Activated CD4-positive, alpha-beta memory T cell treated with anti-CD3 and anti-CD28 coated beads for 36 hours (primary cell): ENCODE measurements around the gene OR2AT4. TPM values are rescaled to one million over a fixed set of nuclear protein-coding genes. Genes with fewer than 3 reads are reported as not detected.

Source experiments
- CTCF ChIA-PET: fragments of 350-600 bp; sonication (Branson Sonifier 250); formaldehyde crosslinking; loops from one replicate; lab custom pipeline; 2021; ENCODE audit warnings: antibody characterized with exemption, inconsistent platforms; lab: Charles Lee
- POLR2A ChIA-PET: fragments of 350-600 bp; sonication (Branson Sonifier 250); formaldehyde crosslinking; loops from one replicate; lab custom pipeline; 2021; ENCODE audit warnings: antibody characterized with exemption; lab: Charles Lee
- DNase-seq: peaks from one replicate; pipeline ENCODE4 v3.0.0-alpha.2; 2020
- H3K27ac Mint-ChIP-seq: one replicate; pipeline ENCODE4 v1.8.0; 2021; ENCODE audit warnings: mixed read lengths
- H3K27me3 Mint-ChIP-seq: one replicate; pipeline ENCODE4 v1.8.0; 2021; ENCODE audit warnings: mixed read lengths
- H3K36me3 Mint-ChIP-seq: one replicate; pipeline ENCODE4 v1.8.0; 2021; ENCODE audit warnings: mixed read lengths
- H3K4me1 Mint-ChIP-seq: one replicate; pipeline ENCODE4 v1.8.0; 2021; ENCODE audit warnings: low read depth, mixed read lengths
- H3K4me3 Mint-ChIP-seq: one replicate; pipeline ENCODE4 v1.8.0; 2021; ENCODE audit warnings: mild to moderate bottlenecking, mixed read lengths
- H3K9me3 Mint-ChIP-seq: one replicate; pipeline ENCODE4 v1.8.0; 2021; ENCODE audit warnings: mixed read lengths
- intact Hi-C: fragments of 100-400 bp; cut with micrococcal nuclease; formaldehyde crosslinking; loops from one replicate; pipeline ENCODE4 v1.15.1; 2023
- total RNA-seq, 2 experiments: library from RNA; stranded (reverse); gene quantifications; one replicate each; pipeline ENCODE4 v1.2.3, GENCODE V29; 2021

Gene OR2AT4
- total RNA-seq, 2 experiments from 2014 or later, result not detected

- H3K9me3 Mint-ChIP-seq, result no peaks in the 10 kb centered on the region
- H3K4me1 Mint-ChIP-seq, result no peaks in the 10 kb centered on the region
- H3K27ac Mint-ChIP-seq, result no peak overlapping the region
- H3K36me3 Mint-ChIP-seq, result no peaks in the 10 kb centered on the region
- intact Hi-C loops, result no loop called here
- no peak overlapping the region for H3K4me3 Mint-ChIP-seq
- peaks cover 22% of the 10 kb centered on the region for H3K27me3 Mint-ChIP-seq
- DNase-seq, result no peak
- CTCF ChIA-PET, result interaction anchor here (0.6 to 0.7 kb wide), 2 partner anchors 55 to 426 kb away, joined by 3 to 6 read pairs; no protein-coding TSS in a partner anchor
- POLR2A ChIA-PET, result no interaction called here
Measured at GRCh38 chr11:75082601-75083216, 14.0 kb downstream of the OR2AT4 start.

DNA sequence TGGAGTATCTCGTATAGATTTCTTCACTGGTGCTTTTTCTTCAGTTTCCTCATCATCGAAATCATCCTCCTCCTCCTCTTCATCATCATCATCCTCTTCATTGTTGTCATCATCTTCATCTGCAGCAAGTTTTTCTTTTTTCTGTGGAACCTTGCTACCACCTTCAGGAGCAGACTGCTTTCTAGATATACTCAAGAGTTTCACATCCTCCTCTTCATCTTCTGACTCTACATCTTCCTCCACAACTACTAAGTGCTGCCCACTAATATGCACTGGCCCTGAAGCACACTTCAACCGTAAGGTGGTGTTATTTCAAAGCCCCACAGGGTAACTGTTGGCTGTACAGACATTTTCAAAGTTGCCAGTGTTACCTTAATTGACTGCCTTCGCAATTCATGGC is 17.1 kb downstream of the OR2AT4 start:
- Mint-ChIP-seq H3K4me1 (no peaks in the 10 kb centered on the region), H3K4me3 (no peak overlapping the region), H3K36me3 (no peaks in the 10 kb centered on the region), H3K27me3 (peaks cover 25% of the 10 kb centered on the region), H3K27ac (no peak overlapping the region), H3K9me3 (no peaks in the 10 kb centered on the region)
- intact Hi-C loops, result no loop called here
- POLR2A ChIA-PET, result no interaction called here
- CTCF ChIA-PET, result no interaction called here
- DNase-seq, result no peak

GRCh38 chr11:75078233-75078632 is 18.4 kb downstream of the OR2AT4 start:
- Mint-ChIP-seq H3K9me3 (no peaks in the 10 kb centered on the region), H3K27ac (no peak overlapping the region), H3K36me3 (no peaks in the 10 kb centered on the region), H3K27me3 (peaks cover 25% of the 10 kb centered on the region), H3K4me3 (no peak overlapping the region), H3K4me1 (no peaks in the 10 kb centered on the region)
- ChIA-PET CTCF (interaction anchor here (0.6 kb wide), 1 partner anchor 25 kb away, joined by 3 read pairs; no protein-coding TSS in a partner anchor), POLR2A (no interaction called here)
- no peak for DNase-seq
- intact Hi-C loops, result no loop called here

- no peaks in the 10 kb centered on the region for H3K36me3 Mint-ChIP-seq
- no peaks in the 10 kb centered on the region for H3K4me1 Mint-ChIP-seq
- peaks cover 20% of the 10 kb centered on the region for H3K27me3 Mint-ChIP-seq
- no peak overlapping the region for H3K27ac Mint-ChIP-seq
- H3K4me3 Mint-ChIP-seq, result no peak overlapping the region
- CTCF ChIA-PET, result no interaction called here
- H3K9me3 Mint-ChIP-seq, result no peaks in the 10 kb centered on the region
- POLR2A ChIA-PET, result no interaction called here
- DNase-seq, result no peak
- intact Hi-C loops, result no loop called here
Measured at GRCh38 chr11:75077316-75077715, 19.4 kb downstream of the OR2AT4 start.

- intact Hi-C loops, result no loop called here
- no peaks in the 10 kb centered on the region for H3K36me3 Mint-ChIP-seq
- no peaks in the 10 kb centered on the region for H3K9me3 Mint-ChIP-seq
- H3K27me3 Mint-ChIP-seq, result peaks cover 17% of the 10 kb centered on the region
- H3K27ac Mint-ChIP-seq, result no peak overlapping the region
- H3K4me1 Mint-ChIP-seq, result no peaks in the 10 kb centered on the region
- POLR2A ChIA-PET, result no interaction called here
- no peak overlapping the region for H3K4me3 Mint-ChIP-seq
- CTCF ChIA-PET, result no interaction called here
- no peak for DNase-seq
Measured at GRCh38 chr11:75076671-75077070, 20.0 kb downstream of the OR2AT4 start.

- no peak overlapping the region for H3K27ac Mint-ChIP-seq
- H3K4me1 Mint-ChIP-seq, result no peaks in the 10 kb centered on the region
- ChIA-PET CTCF (interaction anchor here (0.8 to 1.1 kb wide), 2 partner anchors 67 to 132 kb away, joined by 3 read pairs; no protein-coding TSS in a partner anchor), POLR2A (no interaction called here)
- DNase-seq, result no peak
- intact Hi-C loops, result no loop called here
- peaks cover 21% of the 10 kb centered on the region for H3K27me3 Mint-ChIP-seq
- H3K9me3 Mint-ChIP-seq, result no peaks in the 10 kb centered on the region
- no peaks in the 10 kb centered on the region for H3K36me3 Mint-ChIP-seq
- no peak overlapping the region for H3K4me3 Mint-ChIP-seq
Measured at GRCh38 chr11:75073459-75074190, 23.1 kb downstream of the OR2AT4 start.

DNA sequence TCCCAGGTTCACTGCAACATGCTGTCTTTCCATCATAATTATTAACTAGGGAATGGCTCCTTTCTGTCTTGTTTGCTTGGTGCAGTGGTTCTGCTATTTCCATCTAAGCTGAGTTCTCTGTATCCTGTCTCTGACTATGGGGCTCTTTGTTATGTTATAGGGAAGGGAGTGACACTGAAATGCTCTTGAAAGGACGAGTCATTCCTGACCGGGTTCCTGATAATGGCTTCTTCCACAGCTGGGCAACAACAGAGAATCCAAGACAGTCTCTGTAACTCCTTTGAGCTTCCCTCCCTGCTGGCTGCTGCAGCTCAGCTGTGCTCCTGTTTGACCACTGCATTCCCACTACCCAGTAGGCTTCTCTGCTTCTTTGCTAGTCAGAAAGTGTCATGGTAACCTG is 24.1 kb downstream of the OR2AT4 start:
- no peak overlapping the region for H3K4me3 Mint-ChIP-seq
- H3K9me3 Mint-ChIP-seq, result no peaks in the 10 kb centered on the region
- intact Hi-C loops, result no loop called here
- ChIA-PET CTCF (interaction anchor here (0.8 to 1.1 kb wide), 2 partner anchors 68 to 133 kb away, joined by 3 read pairs; no protein-coding TSS in a partner anchor), POLR2A (no interaction called here)
- DNase-seq, result no peak
- peaks cover 20% of the 10 kb centered on the region for H3K27me3 Mint-ChIP-seq
- no peaks in the 10 kb centered on the region for H3K4me1 Mint-ChIP-seq
- no peaks in the 10 kb centered on the region for H3K36me3 Mint-ChIP-seq
- H3K27ac Mint-ChIP-seq, result no peak overlapping the region

DNA sequence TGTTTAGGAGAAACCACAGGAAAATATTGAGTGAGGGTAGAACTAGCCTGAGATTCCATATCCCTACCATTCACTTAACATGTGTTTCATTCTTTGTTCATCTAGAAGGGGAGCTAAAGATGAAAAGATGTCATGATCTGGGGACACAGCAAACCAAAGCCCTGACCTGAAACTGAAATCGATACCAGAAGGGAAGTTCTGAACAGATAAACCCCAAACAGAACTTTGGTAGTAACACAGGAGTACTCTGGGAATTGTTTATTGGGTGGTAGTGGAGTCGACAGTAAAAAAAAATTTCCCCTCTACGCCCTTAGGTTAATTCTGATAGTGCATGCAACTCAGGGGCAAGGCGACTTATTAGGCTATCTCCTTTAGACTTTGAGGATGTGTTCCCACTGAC is 27.2 kb downstream of the OR2AT4 start:
- Mint-ChIP-seq H3K4me3 (no peak overlapping the region), H3K9me3 (no peaks in the 10 kb centered on the region), H3K4me1 (no peaks in the 10 kb centered on the region), H3K36me3 (no peaks in the 10 kb centered on the region), H3K27me3 (peaks cover 25% of the 10 kb centered on the region), H3K27ac (no peak overlapping the region)
- DNase-seq, result no peak
- intact Hi-C loops, result no loop called here
- ChIA-PET POLR2A (no interaction called here), CTCF (interaction anchor here (0.6 to 2.0 kb wide), 4 partner anchors 47 to 183 kb away, joined by 3 to 7 read pairs (median 4); no protein-coding TSS in a partner anchor)

DNA sequence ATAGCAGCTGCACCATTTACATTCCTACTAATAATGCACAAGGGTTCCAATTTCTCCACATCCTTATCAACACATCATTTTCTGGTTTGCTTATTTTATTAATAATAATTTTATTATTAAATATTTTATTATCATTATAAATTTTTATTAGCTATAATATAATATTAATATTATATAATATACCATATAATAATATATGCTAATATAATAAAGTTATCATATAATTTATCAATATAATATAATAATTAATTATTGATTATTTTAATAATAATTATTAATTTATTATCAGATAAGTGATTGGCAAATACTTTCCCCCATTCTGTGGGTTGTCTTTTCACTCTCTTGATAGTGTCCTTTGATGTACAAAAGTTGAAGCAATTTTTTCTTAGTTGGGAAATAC is 27.7 kb downstream of the OR2AT4 start:
- H3K27me3 Mint-ChIP-seq, result peaks cover 25% of the 10 kb centered on the region
- no peak overlapping the region for H3K4me3 Mint-ChIP-seq
- no peaks in the 10 kb centered on the region for H3K9me3 Mint-ChIP-seq
- intact Hi-C loops, result no loop called here
- H3K27ac Mint-ChIP-seq, result no peak overlapping the region
- no peak for DNase-seq
- POLR2A ChIA-PET, result no interaction called here
- no peaks in the 10 kb centered on the region for H3K36me3 Mint-ChIP-seq
- H3K4me1 Mint-ChIP-seq, result no peaks in the 10 kb centered on the region
- CTCF ChIA-PET, result interaction anchor here (0.6 to 2.0 kb wide), 4 partner anchors 46 to 184 kb away, joined by 3 to 7 read pairs (median 4); no protein-coding TSS in a partner anchor

DNA sequence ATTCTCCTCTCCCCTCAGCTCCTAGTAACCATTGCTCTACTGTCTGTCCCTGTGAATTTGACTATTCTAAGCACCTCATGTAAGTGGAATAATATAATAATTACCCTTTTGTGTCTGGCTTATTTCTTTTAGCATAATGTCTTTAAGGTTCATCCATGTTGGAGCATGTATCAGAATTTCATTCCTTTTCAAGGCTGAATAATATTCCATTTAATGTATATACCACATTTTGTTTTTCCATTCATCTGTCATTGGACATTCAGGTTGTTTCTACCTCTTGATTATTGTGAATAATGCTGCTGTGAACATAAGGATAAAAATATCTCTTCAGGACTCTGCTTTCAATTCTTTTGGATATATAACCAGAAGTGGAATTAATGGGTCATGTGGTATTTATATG is 28.1 kb downstream of the OR2AT4 start:
- DNase-seq, result no peak
- peaks cover 25% of the 10 kb centered on the region for H3K27me3 Mint-ChIP-seq
- intact Hi-C loops, result no loop called here
- no peaks in the 10 kb centered on the region for H3K36me3 Mint-ChIP-seq
- ChIA-PET POLR2A (no interaction called here), CTCF (interaction anchor here (1.2 to 2.0 kb wide), 3 partner anchors 46 to 136 kb away, joined by 3 to 7 read pairs (median 6); no protein-coding TSS in a partner anchor)
- no peak overlapping the region for H3K4me3 Mint-ChIP-seq
- H3K27ac Mint-ChIP-seq, result no peak overlapping the region
- no peaks in the 10 kb centered on the region for H3K4me1 Mint-ChIP-seq
- no peaks in the 10 kb centered on the region for H3K9me3 Mint-ChIP-seq

- Mint-ChIP-seq H3K27me3 (peaks cover 20% of the 10 kb centered on the region), H3K4me3 (no peak overlapping the region), H3K27ac (no peak overlapping the region), H3K9me3 (no peaks in the 10 kb centered on the region), H3K36me3 (no peaks in the 10 kb centered on the region), H3K4me1 (no peaks in the 10 kb centered on the region)
- POLR2A ChIA-PET, result no interaction called here
- no peak for DNase-seq
- CTCF ChIA-PET, result interaction anchor here (0.8 to 1.1 kb wide), 3 partner anchors 34 to 77 kb away, joined by 3 to 4 read pairs (median 3); no protein-coding TSS in a partner anchor
- intact Hi-C loops, result no loop called here
Measured at GRCh38 chr11:75066061-75066460, 30.6 kb downstream of the OR2AT4 start.

- H3K4me3 Mint-ChIP-seq, result no peak overlapping the region
- H3K9me3 Mint-ChIP-seq, result no peaks in the 10 kb centered on the region
- H3K27ac Mint-ChIP-seq, result no peak overlapping the region
- H3K4me1 Mint-ChIP-seq, result no peaks in the 10 kb centered on the region
- peaks cover 16% of the 10 kb centered on the region for H3K27me3 Mint-ChIP-seq
- intact Hi-C loops, result no loop called here
- POLR2A ChIA-PET, result no interaction called here
- CTCF ChIA-PET, result interaction anchor here (1.0 to 1.3 kb wide), 4 partner anchors 11 to 142 kb away, joined by 3 to 4 read pairs (median 3); no protein-coding TSS in a partner anchor
- DNase-seq, result no peak
- no peaks in the 10 kb centered on the region for H3K36me3 Mint-ChIP-seq
Measured at GRCh38 chr11:75063741-75064314, 32.8 kb downstream of the OR2AT4 start.
